ENCODE results near the gene DSTYK.

DNA sequence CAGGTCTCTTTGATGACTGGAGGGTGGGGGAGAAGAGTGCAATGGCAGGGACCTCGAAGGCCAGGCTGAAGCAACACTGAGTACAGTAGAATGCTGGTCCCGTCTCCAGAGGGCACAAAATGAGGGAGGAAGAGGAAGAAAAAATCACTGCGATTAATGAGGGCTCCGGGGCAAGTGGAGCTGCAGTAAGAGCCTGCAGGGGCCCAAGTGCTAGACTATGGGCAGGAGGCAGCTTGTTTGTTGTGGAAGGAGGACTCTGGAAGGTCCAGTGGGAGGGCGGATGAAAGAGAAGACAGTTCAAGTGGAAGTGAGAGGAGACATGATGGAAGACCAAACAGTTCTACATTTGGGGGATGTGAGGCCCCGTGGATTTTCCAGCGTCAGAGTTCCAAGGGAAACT, 33.6 kb upstream of the DSTYK start:
- TF ChIP-seq, protein P1, sequence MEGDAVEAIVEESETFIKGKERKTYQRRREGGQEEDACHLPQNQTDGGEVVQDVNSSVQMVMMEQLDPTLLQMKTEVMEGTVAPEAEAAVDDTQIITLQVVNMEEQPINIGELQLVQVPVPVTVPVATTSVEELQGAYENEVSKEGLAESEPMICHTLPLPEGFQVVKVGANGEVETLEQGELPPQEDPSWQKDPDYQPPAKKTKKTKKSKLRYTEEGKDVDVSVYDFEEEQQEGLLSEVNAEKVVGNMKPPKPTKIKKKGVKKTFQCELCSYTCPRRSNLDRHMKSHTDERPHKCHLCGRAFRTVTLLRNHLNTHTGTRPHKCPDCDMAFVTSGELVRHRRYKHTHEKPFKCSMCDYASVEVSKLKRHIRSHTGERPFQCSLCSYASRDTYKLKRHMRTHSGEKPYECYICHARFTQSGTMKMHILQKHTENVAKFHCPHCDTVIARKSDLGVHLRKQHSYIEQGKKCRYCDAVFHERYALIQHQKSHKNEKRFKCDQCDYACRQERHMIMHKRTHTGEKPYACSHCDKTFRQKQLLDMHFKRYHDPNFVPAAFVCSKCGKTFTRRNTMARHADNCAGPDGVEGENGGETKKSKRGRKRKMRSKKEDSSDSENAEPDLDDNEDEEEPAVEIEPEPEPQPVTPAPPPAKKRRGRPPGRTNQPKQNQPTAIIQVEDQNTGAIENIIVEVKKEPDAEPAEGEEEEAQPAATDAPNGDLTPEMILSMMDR (IDR thresholded peaks at IDR 0.05), result no peak
- TF ChIP-seq EZH2 (IDR thresholded peaks at IDR 0.05), result no peak

Data from neural progenitor cell (in vitro differentiated cells).